ENCODE measurements around the gene ARHGAP9.
"Not testable (repeated sequence)": the region's sequence is repeated elsewhere in the genome, so short reads cannot be mapped to it uniquely, and the experiment has no call there.

Gene ARHGAP9

DNA sequence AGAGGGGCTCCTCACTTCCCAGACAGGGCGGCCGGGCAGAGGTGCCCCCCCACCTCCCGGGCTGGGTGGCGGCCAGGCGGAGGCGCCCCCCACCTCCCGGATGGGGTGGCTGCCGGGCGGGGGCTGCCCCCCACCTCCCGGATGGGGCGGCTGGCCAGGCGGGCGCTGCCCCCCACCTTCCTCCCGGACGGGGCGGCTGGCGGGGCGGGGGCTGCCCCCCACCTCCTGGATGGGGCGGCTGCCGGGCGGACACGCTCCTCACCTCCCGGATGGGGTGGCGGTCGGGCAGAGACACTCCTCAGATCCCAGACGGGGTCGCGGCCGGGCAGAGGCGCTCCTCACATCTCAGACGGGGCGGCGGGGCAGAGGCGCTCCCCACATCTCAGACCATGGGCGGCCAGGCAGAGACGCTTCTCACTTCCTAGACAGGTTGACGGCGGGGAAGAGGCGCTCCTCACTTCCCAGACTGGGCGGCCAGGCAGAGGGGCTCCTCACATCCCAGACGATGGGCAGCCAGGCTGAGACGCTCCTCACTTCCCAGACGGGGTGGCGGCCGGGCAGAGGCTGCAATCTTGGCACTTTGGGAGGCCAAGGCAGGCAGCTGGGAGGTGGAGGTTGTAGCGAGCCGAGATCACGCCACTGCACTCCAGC, 15.5 kb upstream of the ARHGAP9 start:
- not testable (repeated sequence) for H3K4me3 ChIP-seq (ENCODE audit: low read depth, low read length)

DNA sequence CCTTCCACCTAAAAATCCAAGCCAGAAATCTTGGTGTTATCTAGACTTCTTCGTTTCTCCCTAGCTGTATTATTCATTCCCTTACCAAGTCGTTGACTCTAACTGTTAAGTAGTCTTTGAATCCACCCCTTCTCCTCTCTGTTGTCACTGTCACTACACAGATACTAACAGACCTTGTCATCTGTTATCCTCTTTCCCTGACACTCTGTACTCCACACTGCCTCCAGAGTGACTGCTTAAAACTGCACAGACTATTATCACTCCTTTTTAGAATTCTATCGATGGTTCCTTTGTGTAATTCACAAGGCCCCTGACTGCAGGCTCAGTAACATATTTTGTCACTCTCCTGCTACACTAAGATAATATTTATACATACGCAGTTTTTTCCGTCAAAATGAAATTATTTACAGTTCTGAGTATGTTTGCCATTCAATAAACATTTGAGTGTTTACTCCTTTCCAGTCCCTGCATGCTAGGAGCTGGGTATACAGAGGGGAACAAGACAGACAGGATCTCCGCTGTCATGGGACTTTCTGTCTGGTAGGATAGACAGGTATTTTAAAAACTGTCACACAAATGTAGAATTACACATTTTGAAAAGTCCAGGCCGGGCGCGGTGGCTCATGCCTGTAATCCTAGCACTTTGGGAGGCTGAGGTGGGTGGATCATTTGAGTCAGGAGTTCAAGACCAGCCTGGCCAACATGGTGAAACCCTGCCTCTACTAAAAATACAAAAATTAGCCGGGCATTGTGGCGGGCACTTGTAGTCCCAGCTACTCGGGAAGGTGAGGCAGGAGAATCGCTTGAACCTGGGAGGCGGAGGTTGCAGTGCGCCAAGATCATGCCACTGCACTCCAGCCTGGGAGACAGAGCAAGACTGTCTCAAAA, 12.0 kb upstream of the ARHGAP9 start:
- H3K4me3 ChIP-seq (ENCODE audit: low read depth, low read length), result no peak overlapping the region

DNA sequence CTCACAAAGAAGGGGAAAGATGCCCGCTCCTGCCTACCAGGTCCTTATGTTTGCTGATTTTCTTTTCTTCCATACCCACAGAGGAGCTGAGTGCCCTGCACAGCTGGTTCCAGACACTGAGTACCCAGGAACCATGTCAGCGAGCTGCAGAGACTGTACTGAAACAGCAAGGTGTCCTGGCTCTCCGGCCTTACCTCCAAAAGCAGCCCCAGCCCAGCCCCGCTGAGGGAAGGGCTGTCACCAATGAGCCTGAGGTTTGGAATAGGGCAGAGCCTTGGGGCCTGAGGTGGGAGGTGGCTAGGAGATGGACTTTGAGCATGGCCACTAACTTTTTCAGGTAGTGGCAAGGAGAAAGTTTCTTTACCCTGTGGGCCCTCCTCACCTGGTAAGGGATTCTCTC, 10.5 kb upstream of the ARHGAP9 start:
- no peak overlapping the region for H3K4me3 ChIP-seq (ENCODE audit: low read depth, low read length)

DNA sequence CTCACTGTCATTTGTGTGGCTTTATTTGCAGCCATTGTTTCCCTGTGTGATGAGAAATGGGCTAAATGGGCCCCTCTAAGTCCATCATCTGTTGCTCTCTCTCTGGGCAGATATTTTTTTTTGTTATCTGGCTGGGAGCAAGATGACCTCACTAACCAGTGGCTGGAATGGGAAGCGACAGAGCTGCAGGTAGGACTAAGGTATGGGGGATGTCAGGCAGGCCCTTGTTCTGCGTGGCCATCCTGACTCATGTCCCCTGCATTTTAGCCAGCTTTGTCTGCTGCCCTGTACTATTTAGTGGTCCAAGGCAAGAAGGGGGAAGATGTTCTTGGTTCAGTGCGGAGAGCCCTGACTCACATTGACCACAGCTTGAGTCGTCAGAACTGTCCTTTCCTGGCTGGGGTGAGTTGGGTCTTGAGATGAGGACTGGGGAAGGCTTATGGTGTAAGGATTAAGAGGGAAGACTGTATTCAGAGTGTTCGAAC, 9.5 kb upstream of the ARHGAP9 start:
- peak overlapping the region; percentile 100 for H3K4me3 ChIP-seq (ENCODE audit: low read depth, low read length)

DNA sequence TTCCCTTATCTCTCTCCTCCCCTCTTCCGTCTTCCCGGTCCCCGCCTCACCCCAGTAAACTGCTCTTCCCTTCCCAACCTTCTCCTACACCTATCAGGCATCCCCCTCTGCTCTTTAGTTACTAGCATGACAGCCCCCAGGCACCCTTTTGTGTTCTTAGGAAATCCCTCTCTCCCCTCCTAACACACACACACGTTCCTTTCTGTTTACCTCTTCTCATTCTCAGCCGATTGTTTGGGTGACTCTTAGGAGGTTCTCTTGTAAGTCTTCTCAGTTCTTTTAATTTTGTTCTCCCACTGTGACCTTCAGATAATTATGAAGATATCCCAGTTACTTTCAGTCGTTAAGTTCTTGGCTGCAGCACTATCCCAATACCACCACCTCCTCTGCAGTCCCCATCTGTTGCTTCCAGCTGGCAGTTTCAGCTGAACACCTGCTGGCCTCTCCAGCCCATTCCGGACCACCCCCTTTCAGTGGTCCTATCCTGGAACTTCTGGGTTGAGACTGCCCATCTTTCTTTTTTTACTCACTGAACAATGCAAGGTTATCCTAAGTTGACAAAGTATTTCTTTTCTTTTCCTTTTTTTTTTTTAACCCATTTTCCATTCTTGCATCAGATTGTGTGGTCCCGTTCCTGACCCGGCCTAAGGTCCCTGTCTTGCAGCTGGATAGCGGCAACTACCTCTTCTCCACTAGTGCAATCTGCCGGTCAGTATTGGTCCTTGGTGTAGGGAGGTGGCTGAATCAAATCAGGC, 8.9 kb upstream of the ARHGAP9 start:
- H3K4me3 ChIP-seq (ENCODE audit: low read depth, low read length), result peak overlapping the region; percentile 100

DNA sequence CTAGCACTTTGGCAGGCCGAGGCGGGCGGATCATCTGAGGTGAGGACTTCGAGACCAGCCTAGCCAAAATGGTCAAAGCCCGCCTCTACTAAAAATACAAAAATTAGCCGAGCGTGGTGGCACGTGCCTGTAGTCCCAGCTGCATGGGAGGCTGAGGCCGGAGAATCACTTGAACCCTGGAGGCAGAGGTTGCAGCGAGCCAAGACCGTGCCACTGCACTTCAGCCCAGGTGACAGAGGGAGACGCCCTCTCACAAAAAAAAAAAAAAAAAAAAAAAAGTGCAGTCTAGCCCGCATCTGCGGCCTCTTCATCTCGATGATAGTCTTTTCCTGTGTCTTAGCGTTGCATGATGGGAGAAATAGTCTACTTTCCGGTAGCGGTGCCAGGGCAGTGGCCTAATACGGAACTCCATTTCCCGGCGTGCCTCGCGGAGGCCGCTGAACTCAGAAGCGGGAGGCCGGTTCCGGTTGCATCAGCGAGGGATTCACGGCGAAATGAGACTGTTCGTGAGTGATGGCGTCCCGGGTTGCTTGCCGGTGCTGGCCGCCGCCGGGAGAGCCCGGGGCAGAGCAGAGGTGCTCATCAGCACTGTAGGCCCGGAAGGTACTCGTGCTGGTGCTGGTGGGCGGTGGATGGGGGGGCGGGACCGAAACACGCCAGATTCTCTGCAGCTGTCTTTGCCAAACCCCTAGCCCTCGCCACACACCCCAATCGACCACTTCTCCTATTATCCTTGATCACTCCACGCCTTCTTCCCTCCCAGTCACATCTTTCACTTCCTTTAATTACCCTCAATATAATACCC, 8.1 kb upstream of the ARHGAP9 start, which contains the start of gene MARS1:
Gene MARS1, plus strand, starts transcription at position 472 of the 805 bp plus-strand sequence. Its CDS starts 23 bp downstream, at position 495.
- peak within 1 kb of the TSS; percentile 100 for H3K4me3 ChIP-seq (ENCODE audit: low read depth, low read length)

DNA sequence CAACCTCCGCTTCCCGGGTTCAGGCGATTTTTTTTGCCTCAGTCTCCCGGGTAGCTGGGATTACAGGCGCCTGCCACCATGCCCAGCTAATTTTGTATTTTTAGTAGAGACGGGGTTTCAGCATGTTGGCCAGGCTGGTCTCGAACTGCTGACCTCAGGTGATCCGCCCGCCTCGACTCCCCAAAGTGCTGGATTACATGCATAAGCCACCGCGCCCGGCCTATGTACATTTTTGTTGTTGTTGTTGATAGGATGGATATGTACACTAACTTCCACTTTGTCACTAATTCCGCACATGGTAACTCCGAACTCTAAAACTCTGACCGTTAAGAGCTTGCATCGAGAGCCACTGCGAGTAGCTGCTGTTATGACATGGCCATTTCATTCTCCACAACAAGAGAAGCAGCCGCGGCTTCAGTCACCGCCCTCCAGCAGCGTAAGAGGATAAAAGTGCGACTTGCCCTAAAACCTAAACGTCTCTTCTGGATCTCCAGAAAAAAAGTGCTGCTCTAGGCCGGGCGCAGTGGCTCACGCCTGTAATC, 7.5 kb upstream of the ARHGAP9 start:
- H3K4me3 ChIP-seq (ENCODE audit: low read depth, low read length), result no peak overlapping the region

DNA sequence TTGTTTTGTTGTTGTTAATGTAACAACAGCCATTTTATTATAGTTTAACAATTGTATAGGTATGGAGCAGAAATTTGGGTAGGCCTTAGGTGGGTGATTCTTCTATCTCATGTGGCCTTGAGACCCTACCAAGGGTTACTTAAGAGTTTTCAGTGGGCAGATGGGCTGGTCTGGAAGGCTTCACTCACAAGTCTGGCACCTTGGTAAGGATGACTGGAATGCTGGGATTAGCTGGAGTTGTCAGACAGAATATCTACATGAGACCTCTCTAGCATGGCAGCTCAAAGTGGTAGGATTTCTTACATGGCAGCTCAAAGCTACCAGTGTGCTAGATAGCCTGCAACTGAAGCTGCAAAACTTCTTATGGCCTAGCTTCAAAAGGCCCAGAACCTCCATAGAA, 6.0 kb upstream of the ARHGAP9 start:
- no peak overlapping the region for H3K4me3 ChIP-seq (ENCODE audit: low read depth, low read length)

DNA sequence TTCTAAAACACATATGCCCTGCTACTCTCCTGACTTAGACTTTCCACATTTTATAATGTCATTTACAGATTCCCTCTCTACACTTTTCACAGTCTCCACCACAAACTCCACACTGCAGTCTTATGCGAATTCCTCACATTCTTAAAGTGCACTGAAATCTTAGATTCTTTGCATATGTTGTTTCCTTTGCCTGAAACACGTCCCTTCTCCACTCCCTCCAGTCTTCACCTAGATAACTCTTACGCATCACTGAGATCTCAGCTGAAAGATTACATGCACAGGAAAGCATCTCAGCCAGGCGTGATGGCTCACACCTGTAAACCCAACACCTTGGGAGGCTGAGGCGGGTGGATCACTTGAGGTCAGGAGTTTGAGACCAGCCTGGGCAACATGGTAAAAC, 3.8 kb upstream of the ARHGAP9 start:
- H3K4me3 ChIP-seq (ENCODE audit: low read depth, low read length), result no peak overlapping the region

DNA sequence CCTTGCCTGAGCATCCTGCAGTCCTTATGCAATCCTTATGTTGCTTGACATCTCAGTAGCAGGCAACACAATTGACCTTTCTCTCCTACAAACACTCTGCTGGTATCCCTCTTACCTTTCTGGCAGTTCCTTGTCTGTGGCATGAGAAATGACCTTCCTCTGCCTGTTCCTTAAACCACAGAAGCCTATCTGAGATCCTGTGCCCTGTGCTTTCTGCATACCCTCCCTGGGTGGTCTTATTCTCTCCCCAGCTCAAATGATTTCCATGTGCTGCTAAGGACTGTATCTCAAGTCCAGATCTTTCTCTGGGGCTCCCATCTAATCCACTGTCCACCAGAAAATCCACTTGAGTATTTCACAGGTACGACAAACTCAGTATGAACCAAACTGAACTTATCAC, 2.0 kb upstream of the ARHGAP9 start:
- no peak overlapping the region for H3K4me3 ChIP-seq (ENCODE audit: low read depth, low read length)

DNA sequence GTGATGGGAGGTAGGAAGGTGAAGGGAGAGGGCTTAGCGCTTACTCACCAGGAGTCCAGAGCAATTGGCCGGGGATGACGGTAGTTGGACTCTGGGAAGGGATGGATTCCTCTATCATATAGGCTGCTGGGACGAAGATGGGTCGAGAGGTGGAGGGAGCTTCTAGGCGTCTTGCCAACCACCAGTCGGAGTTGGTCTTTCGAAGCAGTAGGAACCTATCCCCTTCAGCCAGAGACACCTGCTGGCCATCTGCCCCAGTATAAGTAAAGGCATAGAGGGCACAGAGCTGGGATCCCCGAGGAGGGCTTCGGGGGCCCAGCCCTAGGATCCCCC, 657 bp downstream of the ARHGAP9 start:
- H3K4me3 ChIP-seq (ENCODE audit: low read depth, low read length), result no peak overlapping the region

DNA sequence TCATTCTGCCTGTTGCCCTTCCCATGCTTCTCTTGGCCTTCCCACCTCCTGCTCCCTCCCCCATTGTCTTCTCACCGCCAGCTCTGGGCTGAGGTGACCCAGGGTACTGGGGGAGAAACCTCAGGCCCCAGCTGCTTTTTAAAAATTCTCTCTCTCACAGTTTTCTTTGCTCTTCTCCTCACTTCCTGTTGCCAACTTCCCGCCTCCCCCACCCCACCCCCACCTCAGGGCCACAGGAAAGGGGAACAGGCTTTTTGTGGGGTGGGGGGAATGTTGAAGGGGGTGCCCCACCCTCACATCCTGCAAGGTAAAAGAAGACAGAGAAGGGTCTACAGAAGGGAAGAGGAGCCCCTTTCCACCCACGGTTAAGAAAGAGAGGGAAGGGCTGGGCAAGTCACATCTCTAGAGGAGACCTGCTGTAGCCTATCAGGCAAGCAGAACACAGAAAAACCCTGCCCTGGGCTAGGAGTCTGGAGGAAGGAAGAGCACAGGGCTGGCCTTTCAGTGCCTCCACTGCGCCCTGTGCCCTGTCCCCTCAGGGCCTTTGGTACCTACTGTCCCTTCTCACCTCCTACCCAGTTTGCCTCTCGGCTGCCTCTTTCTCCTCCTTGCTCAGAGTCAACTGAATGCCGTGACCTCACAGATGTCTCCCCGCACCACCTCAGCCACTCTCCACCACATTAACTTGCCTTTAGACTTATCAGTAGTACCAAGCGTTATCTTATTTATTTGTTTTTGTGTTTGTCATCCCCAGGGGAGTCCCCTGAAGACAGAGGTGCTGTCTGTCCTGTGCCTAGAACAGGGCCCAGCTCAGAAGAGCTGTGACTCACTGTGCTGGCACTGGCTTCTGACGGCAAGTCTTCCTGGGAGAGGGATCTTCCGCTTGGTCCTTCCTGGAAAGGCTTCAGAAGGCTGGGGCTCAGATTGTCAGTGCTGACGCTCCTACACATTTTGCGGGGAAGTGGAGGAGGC, 1.7 kb downstream of the ARHGAP9 start:
- H3K4me3 ChIP-seq (ENCODE audit: low read depth, low read length), result no peak overlapping the region

DNA sequence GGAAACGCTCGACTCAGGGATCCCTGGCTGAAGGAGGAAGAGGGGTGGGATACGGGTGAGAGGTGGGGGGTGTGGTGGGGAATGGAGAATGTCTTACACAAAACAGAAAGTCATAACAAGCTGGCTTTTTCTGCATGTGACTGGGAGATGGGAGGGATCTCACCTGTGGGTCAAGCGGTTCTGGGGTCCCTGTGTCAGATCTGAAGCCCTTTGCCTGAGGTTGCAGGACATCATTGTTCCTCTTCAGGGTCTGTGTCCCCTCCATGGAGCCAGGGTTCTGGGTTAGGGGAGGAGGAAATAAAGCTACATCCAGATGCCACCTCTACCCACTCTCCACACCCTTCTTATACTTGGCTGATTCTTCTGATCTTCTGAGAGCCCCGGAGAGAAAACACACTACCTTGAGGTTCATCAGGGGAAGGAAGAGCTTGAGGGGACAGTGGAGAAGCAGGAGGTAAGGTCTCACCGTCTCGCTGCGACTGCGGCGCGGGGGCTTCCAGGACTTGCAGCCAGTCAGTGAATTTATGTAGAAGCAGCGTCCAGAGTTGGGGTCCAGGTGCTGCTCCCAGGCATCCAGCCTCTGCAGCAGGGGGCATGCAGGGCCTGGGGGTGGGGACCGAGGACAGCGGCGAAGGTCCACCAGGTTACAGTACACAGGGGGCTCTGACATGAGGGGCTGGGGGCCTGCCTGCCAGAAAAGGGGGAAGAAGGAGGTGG, 2.5 kb downstream of the ARHGAP9 start:
- H3K4me3 ChIP-seq (ENCODE audit: low read depth, low read length), result no peak overlapping the region

DNA sequence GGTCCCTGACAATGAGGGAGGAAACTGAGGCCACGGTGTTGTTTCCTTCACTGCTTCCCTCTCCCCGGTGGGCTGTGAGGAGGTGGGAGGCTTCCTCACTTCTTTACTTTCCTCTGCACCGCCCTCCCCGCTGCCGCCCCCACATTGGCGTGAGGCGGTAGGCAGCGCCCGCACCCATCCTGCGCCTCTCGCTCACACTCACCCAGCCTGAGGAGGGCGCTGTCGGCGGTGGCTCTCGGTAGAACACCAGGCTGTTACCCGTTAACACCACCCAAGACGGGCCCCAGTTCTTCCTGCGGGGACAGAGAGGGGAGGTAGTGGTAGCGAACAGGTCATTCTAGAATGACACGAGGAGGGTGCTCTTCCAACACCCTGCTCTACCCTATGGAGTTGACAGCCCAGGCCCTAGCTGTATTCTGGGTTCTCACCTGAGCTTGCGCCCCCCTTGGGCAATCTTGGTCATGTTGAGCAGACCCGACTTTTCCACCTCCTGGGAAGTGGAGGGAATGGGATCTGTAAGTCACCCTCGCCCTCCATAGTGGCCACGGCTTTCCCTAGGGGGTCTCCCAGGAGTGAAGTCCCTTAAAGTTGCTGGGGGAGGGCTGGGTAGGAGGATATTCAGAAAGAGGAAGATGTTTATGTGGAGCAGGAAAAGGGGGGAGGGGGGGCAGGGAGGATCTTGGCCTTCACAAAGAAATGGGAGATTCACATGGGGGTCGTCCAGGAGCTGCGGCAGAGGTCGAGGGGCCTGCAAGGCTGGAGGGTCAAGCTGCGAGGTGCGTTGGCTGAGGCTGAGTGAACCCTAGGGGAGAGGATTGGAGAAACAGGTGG, 3.3 kb downstream of the ARHGAP9 start:
- H3K4me3 ChIP-seq (ENCODE audit: low read depth, low read length), result peak overlapping the region; percentile 25

DNA sequence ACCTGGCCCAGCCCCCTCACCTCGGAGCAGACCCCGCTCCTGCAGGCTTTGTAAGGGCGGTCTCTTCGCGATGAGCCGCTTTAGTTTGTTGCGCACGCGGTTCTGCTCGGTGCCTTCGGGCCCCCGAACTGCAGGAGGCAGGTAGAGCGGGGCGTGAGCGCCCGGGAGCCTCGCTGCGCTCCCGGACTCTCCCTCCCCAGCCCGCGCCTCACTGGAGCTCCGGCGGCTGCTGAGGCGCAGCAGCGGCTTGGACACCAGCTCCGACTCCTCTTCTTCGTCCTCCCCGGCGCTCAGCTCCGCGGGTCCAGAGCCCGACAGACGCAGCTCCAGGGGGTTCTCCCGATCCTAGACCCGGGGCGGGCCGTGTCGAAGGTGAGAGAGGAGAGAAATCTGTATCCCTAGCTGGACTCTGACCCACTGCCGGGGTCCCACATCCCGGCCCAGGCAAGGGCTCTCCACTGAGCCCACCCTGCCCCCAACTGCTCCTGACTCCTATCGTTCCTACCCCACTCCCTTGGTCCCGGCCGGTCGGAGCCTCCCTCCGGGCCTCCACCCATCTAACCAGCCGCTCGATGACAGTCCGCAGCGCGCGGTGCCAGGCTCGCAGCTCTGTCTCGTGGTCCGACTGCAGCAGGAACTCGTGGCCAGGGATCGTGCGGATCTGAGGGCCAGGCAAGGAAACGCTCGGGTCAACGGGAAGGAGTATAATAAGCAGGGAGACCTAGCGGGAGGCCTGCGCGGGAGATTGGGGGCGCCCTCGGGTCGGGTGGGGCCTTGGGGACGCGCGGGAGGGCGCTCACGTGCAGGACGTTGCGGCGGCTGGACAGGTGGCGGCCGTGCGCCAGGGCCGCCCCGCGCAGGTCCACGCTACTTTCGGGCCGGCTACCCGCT, 4.2 kb downstream of the ARHGAP9 start:
- H3K4me3 ChIP-seq (ENCODE audit: low read depth, low read length), result peak overlapping the region; percentile 25

DNA sequence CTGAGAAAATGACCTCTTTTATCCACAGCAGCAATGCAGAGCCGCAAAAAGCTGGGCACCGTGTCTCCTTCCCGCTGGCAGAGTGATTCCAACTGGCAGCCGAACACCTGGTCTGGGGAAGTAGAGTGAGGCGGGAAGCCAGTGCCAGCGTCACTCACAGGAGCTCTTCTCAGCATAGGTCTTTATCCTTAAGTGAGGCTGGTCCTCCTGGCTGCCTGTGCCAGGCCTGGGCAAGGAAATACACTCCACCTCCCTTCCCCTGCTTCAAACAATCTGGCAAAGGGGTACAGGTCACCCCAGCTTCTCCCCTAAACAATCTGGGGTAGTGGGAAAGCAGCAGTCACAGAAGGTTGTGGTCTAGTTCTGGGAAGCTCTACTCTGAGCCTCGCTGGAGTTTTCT, 4.8 kb downstream of the ARHGAP9 start:
- H3K4me3 ChIP-seq (ENCODE audit: low read depth, low read length), result no peak overlapping the region

DNA sequence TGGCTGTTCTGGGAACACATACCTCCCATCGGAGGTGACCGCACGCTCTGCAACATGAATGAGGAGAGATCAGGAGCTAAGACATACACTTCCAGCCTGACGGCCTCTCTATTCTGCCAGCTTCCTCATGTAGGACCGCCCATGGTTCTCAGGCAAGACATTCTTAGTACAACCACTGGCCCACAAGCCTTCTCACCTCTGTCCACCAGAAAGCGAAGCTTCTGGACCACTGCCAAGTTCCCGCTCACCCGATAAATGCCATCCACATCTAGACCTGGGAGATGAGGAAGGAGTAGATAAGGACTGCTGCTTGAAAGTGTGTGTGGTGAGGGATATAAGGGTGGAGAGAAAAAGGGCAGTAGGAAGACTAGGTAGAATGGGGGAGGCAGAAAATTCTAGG, 5.2 kb downstream of the ARHGAP9 start:
- H3K4me3 ChIP-seq (ENCODE audit: low read depth, low read length), result no peak overlapping the region

Data from iPS-11a (cell line).